ENCODE measurements around the gene PLA2G4A.

Gene PLA2G4A

DNA sequence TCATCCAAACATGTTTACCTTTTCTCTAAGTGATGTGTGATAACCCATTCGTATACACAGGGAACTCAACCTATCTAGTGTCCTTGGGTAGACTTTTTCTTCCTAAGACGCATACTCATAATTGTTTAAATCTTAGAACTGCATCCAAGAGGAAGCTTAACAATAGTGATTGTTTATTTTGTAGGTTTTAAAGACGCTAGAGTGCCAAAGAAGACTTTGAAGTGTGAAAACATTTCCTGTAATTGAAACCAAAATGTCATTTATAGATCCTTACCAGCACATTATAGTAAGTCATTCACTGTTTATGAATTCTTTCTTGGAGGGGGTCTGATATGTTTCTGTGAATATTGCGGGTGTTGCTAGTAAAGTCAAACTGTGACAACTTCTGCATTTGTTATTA is 25.4 kb downstream of the PLA2G4A start:
- H3K4me3 ChIP-seq (ENCODE audit: low read length): no peak overlapping the region
- TF ChIP-seq, protein P1, sequence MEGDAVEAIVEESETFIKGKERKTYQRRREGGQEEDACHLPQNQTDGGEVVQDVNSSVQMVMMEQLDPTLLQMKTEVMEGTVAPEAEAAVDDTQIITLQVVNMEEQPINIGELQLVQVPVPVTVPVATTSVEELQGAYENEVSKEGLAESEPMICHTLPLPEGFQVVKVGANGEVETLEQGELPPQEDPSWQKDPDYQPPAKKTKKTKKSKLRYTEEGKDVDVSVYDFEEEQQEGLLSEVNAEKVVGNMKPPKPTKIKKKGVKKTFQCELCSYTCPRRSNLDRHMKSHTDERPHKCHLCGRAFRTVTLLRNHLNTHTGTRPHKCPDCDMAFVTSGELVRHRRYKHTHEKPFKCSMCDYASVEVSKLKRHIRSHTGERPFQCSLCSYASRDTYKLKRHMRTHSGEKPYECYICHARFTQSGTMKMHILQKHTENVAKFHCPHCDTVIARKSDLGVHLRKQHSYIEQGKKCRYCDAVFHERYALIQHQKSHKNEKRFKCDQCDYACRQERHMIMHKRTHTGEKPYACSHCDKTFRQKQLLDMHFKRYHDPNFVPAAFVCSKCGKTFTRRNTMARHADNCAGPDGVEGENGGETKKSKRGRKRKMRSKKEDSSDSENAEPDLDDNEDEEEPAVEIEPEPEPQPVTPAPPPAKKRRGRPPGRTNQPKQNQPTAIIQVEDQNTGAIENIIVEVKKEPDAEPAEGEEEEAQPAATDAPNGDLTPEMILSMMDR (conservative IDR thresholded peaks at IDR 0.05; ENCODE audit: low read length): no peak
- DNase-seq (ENCODE audit: low read depth): no peak

- no peak overlapping the region for H3K4me3 ChIP-seq (ENCODE audit: low read length)
- TF ChIP-seq, protein P1 (conservative IDR thresholded peaks at IDR 0.05; ENCODE audit: low read length): no peak
- peak; percentile 37 for DNase-seq (ENCODE audit: low read depth)
These were observed 30.2 kb downstream of the PLA2G4A start for GRCh38 chr1:186858923-186859322.

- no peak for DNase-seq (ENCODE audit: low read depth)
- TF ChIP-seq, protein P1 (conservative IDR thresholded peaks at IDR 0.05; ENCODE audit: low read length): no peak
- H3K4me3 ChIP-seq (ENCODE audit: low read length): no peak overlapping the region
These were observed 31.2 kb downstream of the PLA2G4A start for GRCh38 chr1:186859995-186860394.

DNA sequence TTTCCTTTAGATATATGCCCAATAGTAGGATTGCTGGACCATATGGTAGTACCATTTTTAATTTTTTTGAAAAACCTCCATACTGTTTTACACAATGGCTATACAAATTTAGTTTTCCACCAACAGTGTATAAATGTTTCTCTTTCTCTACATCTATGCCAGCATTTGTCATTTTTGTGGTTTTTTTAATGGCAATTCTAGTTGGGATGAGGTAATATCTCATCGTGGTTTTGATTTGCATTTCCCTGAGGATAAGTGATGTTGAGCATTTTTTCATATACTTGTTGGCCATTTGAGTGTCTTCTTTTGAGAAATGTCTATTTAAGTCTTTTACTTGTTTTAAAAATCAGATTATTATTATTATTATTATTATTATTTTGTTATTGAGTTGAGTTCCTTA is 35.5 kb downstream of the PLA2G4A start:
- DNase-seq (ENCODE audit: low read depth): peak; percentile 40
- no peak overlapping the region for H3K4me3 ChIP-seq (ENCODE audit: low read length)
- TF ChIP-seq, protein P1 (conservative IDR thresholded peaks at IDR 0.05; ENCODE audit: low read length): no peak

DNA sequence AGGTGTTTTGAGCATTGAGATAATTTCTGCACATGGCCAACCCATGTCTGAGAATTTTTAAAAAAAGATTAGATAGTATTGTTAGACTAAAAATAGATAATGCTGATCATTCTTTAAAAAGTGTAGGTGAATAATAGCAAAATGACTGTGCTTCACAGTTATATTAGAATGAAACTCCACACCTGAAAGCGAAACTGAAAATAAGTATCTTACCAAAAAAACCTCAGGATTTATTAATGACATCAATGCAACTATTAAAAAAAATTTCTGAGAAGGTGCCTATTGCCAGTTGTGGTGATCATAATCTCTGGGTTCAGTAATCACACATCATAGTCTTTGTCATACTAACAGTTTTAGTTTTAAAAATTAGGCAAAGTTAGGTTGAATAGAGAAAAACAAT is 36.5 kb downstream of the PLA2G4A start:
- TF ChIP-seq, protein P1 (conservative IDR thresholded peaks at IDR 0.05; ENCODE audit: low read length): no peak
- no peak overlapping the region for H3K4me3 ChIP-seq (ENCODE audit: low read length)
- DNase-seq (ENCODE audit: low read depth): no peak

DNA sequence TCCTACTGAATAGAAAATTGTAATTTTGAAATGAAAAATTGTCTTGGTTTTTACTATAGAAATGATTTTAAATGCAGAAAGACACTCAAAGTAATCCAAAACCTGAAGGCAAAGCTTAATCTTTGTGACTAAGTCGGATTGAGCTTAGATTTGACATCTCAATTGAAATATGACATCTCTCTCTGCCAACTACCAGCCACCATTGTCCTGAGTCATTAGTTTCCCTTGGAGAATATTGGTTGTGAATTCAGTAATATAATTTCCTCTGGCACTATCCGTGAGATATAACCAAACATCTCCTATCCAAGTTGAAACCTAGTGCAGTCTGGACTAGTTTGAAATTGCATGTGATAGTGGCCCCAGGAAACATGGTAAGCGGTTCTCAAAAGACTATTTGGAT is 37.1 kb downstream of the PLA2G4A start:
- H3K4me3 ChIP-seq (ENCODE audit: low read length): no peak overlapping the region
- no peak for DNase-seq (ENCODE audit: low read depth)
- TF ChIP-seq, protein P1 (conservative IDR thresholded peaks at IDR 0.05; ENCODE audit: low read length): no peak

GRCh38 chr1:186869526-186870228 is 40.9 kb downstream of the PLA2G4A start:
- H3K4me3 ChIP-seq (ENCODE audit: low read length): no peak overlapping the region
- DNase-seq (ENCODE audit: low read depth): no peak
- TF ChIP-seq, protein P1 (conservative IDR thresholded peaks at IDR 0.05; ENCODE audit: low read length): no peak

Data from AG10803 (cell line).